KMS-11 (cell line): ENCODE results near the gene AGPAT3.

Experiments
- H2AFZ ChIP-seq: fragments of 200-600 bp; sonication (generic); 2 replicates; pipeline ENCODE4 v1.6.1; 2016; ENCODE audit warnings: antibody characterized with exemption, mixed run types, low read depth
- H3K27ac ChIP-seq: fragments of 200-600 bp; sonication (generic); 2 replicates; pipeline ENCODE4 v1.6.1; 2016; ENCODE audit warnings: mild to moderate bottlenecking, mixed run types
- H3K27me3 ChIP-seq: fragments of 200-600 bp; sonication (generic); 2 replicates; pipeline ENCODE4 v1.6.1; 2017; ENCODE audit warnings: mild to moderate bottlenecking, low read depth, mixed run types, moderate library complexity; ENCODE audit not compliant: insufficient read depth
- H3K36me3 ChIP-seq: fragments of 200-600 bp; sonication (generic); 2 replicates; pipeline ENCODE4 v1.6.1; 2017; ENCODE audit warnings: mild to moderate bottlenecking, mixed run types; ENCODE audit not compliant: insufficient read depth
- H3K4me1 ChIP-seq: fragments of 200-600 bp; sonication (generic); 2 replicates; pipeline ENCODE4 v1.6.1; 2016; ENCODE audit warnings: mild to moderate bottlenecking, low read depth, mixed run types; ENCODE audit not compliant: poor library complexity, severe bottlenecking
- H3K4me2 ChIP-seq: fragments of 200-600 bp; sonication (generic); 2 replicates; pipeline ENCODE4 v1.7.0; 2016; ENCODE audit warnings: mild to moderate bottlenecking, mixed run types
- H3K4me3 ChIP-seq: fragments of 200-600 bp; sonication (generic); IDR thresholded peaks from 2 replicates; pipeline ENCODE4 v1.6.1; 2017; ENCODE audit warnings: low read depth, low read length, mixed read lengths; ENCODE audit not compliant: insufficient read depth
- H3K79me2 ChIP-seq: fragments of 200-600 bp; sonication (generic); 2 replicates; pipeline ENCODE4 v1.6.1; 2016; ENCODE audit warnings: low read depth, mixed run types; ENCODE audit not compliant: insufficient read depth
- H3K9ac ChIP-seq: fragments of 200-600 bp; sonication (generic); 2 replicates; pipeline ENCODE4 v1.6.1; 2016; ENCODE audit warnings: mild to moderate bottlenecking, mixed run types
- H4K20me1 ChIP-seq: fragments of 200-600 bp; sonication (generic); 2 replicates; pipeline ENCODE4 v1.6.1; 2016; ENCODE audit warnings: mild to moderate bottlenecking, mixed run types; ENCODE audit not compliant: insufficient read depth
- CTCF ChIP-seq: fragments of 200-600 bp; sonication (generic); conservative IDR thresholded peaks from 2 replicates; pipeline ENCODE4 v1.6.1; 2017; ENCODE audit warnings: low read depth, mild to moderate bottlenecking, antibody characterized with exemption, low read length, moderate library complexity, mixed read lengths

AGPAT3 gene

GRCh38 chr21:43922949-43923348, 57.9 kb downstream of the AGPAT3 start:
- H4K20me1 ChIP-seq: no peaks in the 10 kb centered on the region
- peaks cover 38% of the 10 kb centered on the region for H3K79me2 ChIP-seq
- H3K36me3 ChIP-seq: no peaks in the 10 kb centered on the region
- H3K4me2 ChIP-seq: no peak overlapping the region
- no peak overlapping the region for H3K27ac ChIP-seq
- no peak overlapping the region for H2AFZ ChIP-seq
- peaks cover 19% of the 10 kb centered on the region for H3K4me1 ChIP-seq
- no peak overlapping the region for H3K9ac ChIP-seq
- H3K4me3 ChIP-seq: no peak overlapping the region
- TF ChIP-seq CTCF: no peak
- H3K27me3 ChIP-seq: no peaks in the 10 kb centered on the region

- Histone ChIP-seq H3K27ac (no peak overlapping the region), H3K79me2 (peaks cover 33% of the 10 kb centered on the region), H2AFZ (no peak overlapping the region), H3K9ac (no peak overlapping the region), H3K27me3 (no peaks in the 10 kb centered on the region), H3K4me3 (no peak overlapping the region), H4K20me1 (no peaks in the 10 kb centered on the region), H3K36me3 (no peaks in the 10 kb centered on the region), H3K4me1 (peaks cover 14% of the 10 kb centered on the region), H3K4me2 (no peak overlapping the region)
- TF ChIP-seq CTCF: no peak
Measured at GRCh38 chr21:43923391-43923790, 58.4 kb downstream of the AGPAT3 start.

GRCh38 chr21:43924421-43925095, 59.5 kb downstream of the AGPAT3 start:
- peaks cover 22% of the 10 kb centered on the region for H3K79me2 ChIP-seq
- no peak overlapping the region for H3K27ac ChIP-seq

GRCh38 chr21:43925096-43925481, 60.1 kb downstream of the AGPAT3 start:
- H3K4me1 ChIP-seq: peaks cover 4% of the 10 kb centered on the region
- H3K4me3 ChIP-seq: no peak overlapping the region
- no peaks in the 10 kb centered on the region for H3K27me3 ChIP-seq
- no peak overlapping the region for H3K9ac ChIP-seq
- H4K20me1 ChIP-seq: no peaks in the 10 kb centered on the region
- H3K27ac ChIP-seq: no peak overlapping the region
- H2AFZ ChIP-seq: no peak overlapping the region
- H3K79me2 ChIP-seq: peaks cover 20% of the 10 kb centered on the region
- H3K36me3 ChIP-seq: no peaks in the 10 kb centered on the region
- no peak overlapping the region for H3K4me2 ChIP-seq
- TF ChIP-seq CTCF: no peak

More at GRCh38 chr21:43924421-43925095, 59.5 kb downstream of the AGPAT3 start:
- Histone ChIP-seq H3K4me1 (peaks cover 9% of the 10 kb centered on the region), H3K27me3 (no peaks in the 10 kb centered on the region), H3K9ac (no peak overlapping the region), H2AFZ (no peak overlapping the region), H3K36me3 (no peaks in the 10 kb centered on the region), H3K4me2 (no peak overlapping the region), H4K20me1 (no peaks in the 10 kb centered on the region), H3K4me3 (no peak overlapping the region)
- no peak for TF ChIP-seq CTCF
